ENCODE measurements around the gene LTBP1. TPM values are rescaled to one million over a fixed set of nuclear protein-coding genes. Genes with fewer than 3 reads are reported as not detected.

The LTBP1 gene
- total RNA-seq, 4 donors from 2014 or later: 15.8 to 56.7 (median 28.3) TPM

GRCh38 chr2:33322612-33323011, 375.9 kb downstream of the LTBP1 start:
- no peak for TF ChIP-seq POLR2AphosphoS5 (IDR thresholded peaks at IDR 0.05)
- no peak for TF ChIP-seq EP300 (IDR thresholded peaks at IDR 0.05; ENCODE audit: low read depth)
- TF ChIP-seq POLR2A (IDR thresholded peaks at IDR 0.05): no peak
- no peak for TF ChIP-seq CTCF (IDR thresholded peaks at IDR 0.05)
- H3K27ac ChIP-seq: peak overlapping the region in 3 of 4 donors; percentile 16 to 28 (median 20)
- intact Hi-C loops (cut with DNase I; ENCODE audit: low total_unique reads) (no loop called here), in situ Hi-C loops (cut with MboI; ENCODE audit: low pct_ligation_motif_present in 1 of 4, low pct_unique_long_range_greater_than_20kb in 1 of 4, low sequenced_read_pairs in 3 of 4) (no loop called here)
- no peaks in the 10 kb centered on the region for H3K9me3 ChIP-seq
- no peak overlapping the region for H3K4me3 ChIP-seq
- no peaks in the 10 kb centered on the region for H3K27me3 ChIP-seq
- peaks cover 0 to 27% (median 8%) of the 10 kb centered on the region in 4 donors for H3K4me1 ChIP-seq
- no peaks in the 10 kb centered on the region for H3K36me3 ChIP-seq
- no peak for DNase-seq
- 67 to 70% methylated on average over 3 to 6 of the region's 6 CpGs for WGBS, 2 donors (ENCODE audit: low coverage in 1 of 2)

GRCh38 chr2:33323957-33324356, 377.2 kb downstream of the LTBP1 start:
- Histone ChIP-seq H3K4me1 (peaks cover 0 to 27% (median 8%) of the 10 kb centered on the region in 4 donors), H3K9me3 (no peaks in the 10 kb centered on the region), H3K27me3 (no peaks in the 10 kb centered on the region), H3K4me3 (no peak overlapping the region), H3K27ac (no peak overlapping the region), H3K36me3 (no peaks in the 10 kb centered on the region)
- 97 to 100% methylated on average over 2 of the region's 2 CpGs for WGBS, 2 donors (ENCODE audit: low coverage in 1 of 2)
- intact Hi-C loops (cut with DNase I; ENCODE audit: low total_unique reads): no loop called here
- TF ChIP-seq POLR2AphosphoS5 (IDR thresholded peaks at IDR 0.05): no peak
- in situ Hi-C loops (cut with MboI; ENCODE audit: low pct_ligation_motif_present in 1 of 4, low pct_unique_long_range_greater_than_20kb in 1 of 4, low sequenced_read_pairs in 3 of 4): no loop called here
- DNase-seq: no peak

GRCh38 chr2:33326100-33326499, 379.3 kb downstream of the LTBP1 start:
- Histone ChIP-seq H3K9me3 (no peaks in the 10 kb centered on the region), H3K36me3 (no peaks in the 10 kb centered on the region), H3K4me3 (no peak overlapping the region), H3K27ac (no peak overlapping the region), H3K27me3 (no peaks in the 10 kb centered on the region), H3K4me1 (peaks cover 0 to 18% (median 8%) of the 10 kb centered on the region in 4 donors)
- no peak for DNase-seq
- no peak for TF ChIP-seq CTCF (IDR thresholded peaks at IDR 0.05)
- no peak for TF ChIP-seq POLR2A (IDR thresholded peaks at IDR 0.05)
- no peak for TF ChIP-seq POLR2AphosphoS5 (IDR thresholded peaks at IDR 0.05)
- no peak for TF ChIP-seq EP300 (IDR thresholded peaks at IDR 0.05; ENCODE audit: low read depth)
- 45 to 83% methylated on average over 4 of the region's 4 CpGs for WGBS, 2 donors (ENCODE audit: low coverage in 1 of 2)
- intact Hi-C loops (cut with DNase I; ENCODE audit: low total_unique reads): no loop called here
- in situ Hi-C loops (cut with MboI; ENCODE audit: low pct_ligation_motif_present in 1 of 4, low pct_unique_long_range_greater_than_20kb in 1 of 4, low sequenced_read_pairs in 3 of 4): no loop called here

- 91 to 92% methylated on average over 3 of the region's 3 CpGs for WGBS, 2 donors (ENCODE audit: low coverage in 1 of 2)
- Histone ChIP-seq H3K27me3 (no peaks in the 10 kb centered on the region), H3K27ac (no peak overlapping the region), H3K4me1 (no peaks in the 10 kb centered on the region), H3K9me3 (no peaks in the 10 kb centered on the region), H3K4me3 (no peak overlapping the region), H3K36me3 (no peaks in the 10 kb centered on the region)
- in situ Hi-C loops (cut with MboI; ENCODE audit: low pct_ligation_motif_present in 1 of 4, low pct_unique_long_range_greater_than_20kb in 1 of 4, low sequenced_read_pairs in 3 of 4): no loop called here
- intact Hi-C loops (cut with DNase I; ENCODE audit: low total_unique reads): no loop called here
- TF ChIP-seq CTCF (IDR thresholded peaks at IDR 0.05) (no peak), POLR2AphosphoS5 (IDR thresholded peaks at IDR 0.05) (no peak), EP300 (IDR thresholded peaks at IDR 0.05; ENCODE audit: low read depth) (no peak)
- DNase-seq: no peak
Measured at GRCh38 chr2:33333433-33333832, 386.7 kb downstream of the LTBP1 start.

- no peak overlapping the region for H3K27ac ChIP-seq
- intact Hi-C loops (cut with DNase I; ENCODE audit: low total_unique reads): no loop called here
- H3K4me1 ChIP-seq: no peaks in the 10 kb centered on the region
- DNase-seq: no peak
- no peak overlapping the region for H3K4me3 ChIP-seq
- H3K36me3 ChIP-seq: no peaks in the 10 kb centered on the region
- no peaks in the 10 kb centered on the region for H3K9me3 ChIP-seq
- in situ Hi-C loops (cut with MboI; ENCODE audit: low pct_ligation_motif_present in 1 of 4, low pct_unique_long_range_greater_than_20kb in 1 of 4, low sequenced_read_pairs in 3 of 4): no loop called here
- TF ChIP-seq CTCF (IDR thresholded peaks at IDR 0.05) (no peak), POLR2A (IDR thresholded peaks at IDR 0.05) (no peak), POLR2AphosphoS5 (IDR thresholded peaks at IDR 0.05) (no peak), EP300 (IDR thresholded peaks at IDR 0.05; ENCODE audit: low read depth) (no peak)
- WGBS, 2 donors (ENCODE audit: low coverage in 1 of 2): 92 to 97% methylated on average over 3 to 4 of the region's 4 CpGs
- no peaks in the 10 kb centered on the region for H3K27me3 ChIP-seq
Measured at GRCh38 chr2:33334083-33334482, 387.3 kb downstream of the LTBP1 start.

Data from transverse colon (tissue), 4 donors.